Activated CD4-positive, alpha-beta T cell treated with anti-CD3 and anti-CD28 coated beads, Interleukin-2, amount 50 U/mL, for 48 hours (primary cell): ENCODE data around the gene TCAIM.
"Not testable (repeated sequence)": the region's sequence is repeated elsewhere in the genome, so short reads cannot be mapped to it uniquely, and the experiment has no call there.

ENCODE experiments used
- DNase-seq, 2 experiments: peaks; one replicate each; pipeline ENCODE4 v3.0.0-alpha.2; 2020

Gene TCAIM

GRCh38 chr3:44346590-44346989 lies 8.0 kb downstream of the TCAIM start:
- not testable (repeated sequence) for DNase-seq

GRCh38 chr3:44348993-44349392 lies 10.4 kb downstream of the TCAIM start:
- DNase-seq, result no peak

GRCh38 chr3:44353355-44353924 lies 14.9 kb downstream of the TCAIM start:
- DNase-seq, result no peak

- no peak for DNase-seq
These were observed 16.9 kb downstream of the TCAIM start for GRCh38 chr3:44355362-44356033.

GRCh38 chr3:44359146-44359751 lies 20.7 kb downstream of the TCAIM start:
- no peak for DNase-seq

GRCh38 chr3:44363591-44363990 lies 25.0 kb downstream of the TCAIM start:
- DNase-seq, result no peak

GRCh38 chr3:44365952-44366351 lies 27.4 kb downstream of the TCAIM start:
- no peak for DNase-seq

GRCh38 chr3:44375450-44375849 lies 36.9 kb downstream of the TCAIM start:
- no peak for DNase-seq

GRCh38 chr3:44387404-44387803 lies 48.8 kb downstream of the TCAIM start:
- DNase-seq, result no peak

GRCh38 chr3:44392489-44392888 lies 53.9 kb downstream of the TCAIM start:
- no peak for DNase-seq

GRCh38 chr3:44395714-44396113 lies 57.1 kb downstream of the TCAIM start:
- DNase-seq, result no peak

- DNase-seq, result no peak
These were observed 57.9 kb downstream of the TCAIM start for GRCh38 chr3:44396200-44397171.

GRCh38 chr3:44398271-44398670 lies 59.7 kb downstream of the TCAIM start:
- not testable (repeated sequence) for DNase-seq

GRCh38 chr3:44398853-44399252 lies 60.3 kb downstream of the TCAIM start:
- DNase-seq, result no peak

GRCh38 chr3:44400771-44401170 lies 62.2 kb downstream of the TCAIM start:
- DNase-seq, result no peak

- no peak for DNase-seq
These were observed 64.0 kb downstream of the TCAIM start for GRCh38 chr3:44402548-44402947.

GRCh38 chr3:44409640-44410410 lies 71.3 kb downstream of the TCAIM start:
- DNase-seq, result no peak

GRCh38 chr3:44411031-44411645 lies 72.6 kb downstream of the TCAIM start:
- no peak for DNase-seq

- no peak for DNase-seq
These were observed 73.8 kb downstream of the TCAIM start for GRCh38 chr3:44412365-44412764.

- DNase-seq, result no peak
These were observed 76.0 kb downstream of the TCAIM start for GRCh38 chr3:44414517-44415090.

- no peak for DNase-seq
These were observed 76.9 kb downstream of the TCAIM start for GRCh38 chr3:44415421-44415820.
